Parathyroid adenoma (tissue), 2 donors: ENCODE measurements around the gene AMN1.
A peak's percentile ranks its signal among the peaks of the same experiment; 100 is the strongest.
"Not testable (repeated sequence)": the region's sequence is repeated elsewhere in the genome, so short reads cannot be mapped to it uniquely, and the experiment has no call there.

Experiments
- H2AFZ ChIP-seq: fragments of 300-600 bp; sonication (generic); one replicate; pipeline ENCODE4 v1.7.0; 2017; ENCODE audit warnings: antibody characterized with exemption, mild to moderate bottlenecking
- H3K27ac ChIP-seq: fragments of 300-600 bp; sonication (generic); one replicate; pipeline ENCODE4 v1.7.0; 2017
- H3K27me3 ChIP-seq: fragments of 300-600 bp; sonication (generic); one replicate; pipeline ENCODE4 v1.7.0; 2017; ENCODE audit warnings: low read length; ENCODE audit not compliant: control insufficient read depth, insufficient read depth
- H3K36me3 ChIP-seq: fragments of 300-600 bp; sonication (generic); one replicate; pipeline ENCODE4 v1.7.0; 2017; ENCODE audit warnings: low read length; ENCODE audit not compliant: control insufficient read depth, insufficient read depth
- H3K4me1 ChIP-seq: fragments of 300-600 bp; sonication (generic); one replicate; pipeline ENCODE4 v1.7.0; 2017; ENCODE audit warnings: control low read depth
- H3K4me2 ChIP-seq: fragments of 300-600 bp; sonication (generic); one replicate; pipeline ENCODE4 v1.7.0; 2017; ENCODE audit warnings: low read length
- H3K4me3 ChIP-seq: fragments of 300-600 bp; sonication (generic); one replicate; pipeline ENCODE4 v1.7.0; 2017; ENCODE audit warnings: low read depth, low read length
- H3K79me2 ChIP-seq: fragments of 300-600 bp; sonication (generic); one replicate; pipeline ENCODE4 v1.7.0; 2017; ENCODE audit warnings: control low read depth
- H3K9ac ChIP-seq: fragments of 300-600 bp; sonication (generic); one replicate; pipeline ENCODE4 v1.7.0; 2017; ENCODE audit warnings: mild to moderate bottlenecking
- H3K9me3 ChIP-seq: fragments of 300-600 bp; sonication (generic); one replicate; pipeline ENCODE4 v1.7.0; 2017; ENCODE audit warnings: low read length; ENCODE audit not compliant: control insufficient read depth
- CTCF ChIP-seq: fragments of 300-600 bp; sonication (generic); IDR thresholded peaks from one replicate; pipeline ENCODE4 v1.7.0; 2017; ENCODE audit warnings: antibody characterized with exemption, mild to moderate bottlenecking
- donor health status: primary hyperparathyroidism.

The AMN1 gene

GRCh38 chr12:31745242-31745641 is 16.4 kb upstream of the AMN1 start:
- Histone ChIP-seq H3K79me2 (no peaks in the 10 kb centered on the region), H2AFZ (no peak overlapping the region), H3K9me3 (no peaks in the 10 kb centered on the region), H3K4me1 (peaks cover 30% of the 10 kb centered on the region), H3K36me3 (no peaks in the 10 kb centered on the region), H3K27ac (no peak overlapping the region), H3K27me3 (no peaks in the 10 kb centered on the region), H3K4me3 (no peak overlapping the region), H3K4me2 (no peak overlapping the region), H3K9ac (no peak overlapping the region)
- TF ChIP-seq CTCF, result no peak

- H3K27ac ChIP-seq, H3K27me3 ChIP-seq, H3K9ac ChIP-seq, H3K4me3 ChIP-seq, H3K36me3 ChIP-seq, H3K79me2 ChIP-seq, H3K9me3 ChIP-seq, H3K4me2 ChIP-seq: not testable (repeated sequence)
- peak overlapping the region; percentile 6 for H2AFZ ChIP-seq
- H3K4me1 ChIP-seq, result peaks cover 25% of the 10 kb centered on the region
These were observed 15.5 kb upstream of the AMN1 start for GRCh38 chr12:31744363-31744762.

DNA sequence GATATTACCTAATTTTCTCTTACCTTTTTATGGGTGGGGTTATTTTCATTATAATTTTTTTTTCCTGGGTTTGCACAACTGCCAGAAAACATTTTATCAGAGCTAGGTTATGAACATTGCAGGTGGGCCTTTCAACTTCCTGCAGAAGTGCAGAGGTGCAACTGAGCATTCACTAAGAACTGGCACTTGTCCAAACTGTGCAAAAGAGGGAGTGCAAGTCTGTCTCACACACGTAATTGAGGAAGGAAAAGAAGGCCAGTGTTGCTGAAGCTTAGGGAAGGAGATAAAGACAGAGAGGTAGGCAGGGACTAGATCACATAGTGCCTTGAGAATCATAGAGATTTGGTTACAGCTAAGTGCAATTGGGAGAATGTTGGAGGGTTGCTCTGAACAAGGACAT is 14.1 kb upstream of the AMN1 start:
- no peak overlapping the region for H3K27ac ChIP-seq

DNA sequence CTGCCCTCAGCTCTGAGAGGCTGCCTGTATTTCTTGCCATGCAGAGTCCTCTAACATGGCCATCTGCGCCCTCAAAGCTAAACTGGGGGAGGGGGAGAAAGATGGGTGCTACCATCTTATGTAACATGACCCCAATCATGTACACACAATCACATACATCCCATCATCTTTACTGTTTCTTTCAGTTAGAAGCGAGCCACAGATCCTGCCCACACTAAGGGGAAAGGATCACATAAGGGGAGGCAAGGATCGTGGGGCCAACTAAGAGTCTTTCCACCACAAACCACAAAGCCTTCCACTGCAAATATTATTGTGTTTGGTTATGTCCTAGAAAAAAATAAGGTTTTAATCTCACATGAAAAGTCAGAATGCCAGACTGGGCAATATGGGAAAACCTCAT is 11.8 kb upstream of the AMN1 start:
- H3K4me2 ChIP-seq, result no peak overlapping the region
- H3K9ac ChIP-seq, result no peak overlapping the region
- no peak for TF ChIP-seq CTCF
- no peaks in the 10 kb centered on the region for H3K36me3 ChIP-seq
- no peaks in the 10 kb centered on the region for H3K27me3 ChIP-seq
- no peak overlapping the region for H2AFZ ChIP-seq
- peaks cover 13% of the 10 kb centered on the region for H3K4me1 ChIP-seq
- no peaks in the 10 kb centered on the region for H3K79me2 ChIP-seq
- H3K9me3 ChIP-seq, result no peaks in the 10 kb centered on the region
- H3K27ac ChIP-seq, result no peak overlapping the region
- H3K4me3 ChIP-seq, result no peak overlapping the region

More for the DNA sequence above, 14.1 kb upstream of the AMN1 start:
- H3K4me1 ChIP-seq, result peaks cover 17% of the 10 kb centered on the region
- no peaks in the 10 kb centered on the region for H3K9me3 ChIP-seq
- TF ChIP-seq CTCF, result no peak
- H3K4me2 ChIP-seq, result no peak overlapping the region
- no peak overlapping the region for H2AFZ ChIP-seq
- H3K79me2 ChIP-seq, result no peaks in the 10 kb centered on the region
- no peaks in the 10 kb centered on the region for H3K36me3 ChIP-seq
- H3K27me3 ChIP-seq, result no peaks in the 10 kb centered on the region
- no peak overlapping the region for H3K4me3 ChIP-seq
- H3K9ac ChIP-seq, result no peak overlapping the region

- H3K27ac ChIP-seq, result peak overlapping the region; percentile 55
These were observed 8.9 kb upstream of the AMN1 start for GRCh38 chr12:31737763-31738162.

More at GRCh38 chr12:31737763-31738162, 8.9 kb upstream of the AMN1 start:
- peaks cover 16% of the 10 kb centered on the region for H3K4me1 ChIP-seq
- H3K27me3 ChIP-seq, result no peaks in the 10 kb centered on the region
- peak overlapping the region; percentile 54 for H2AFZ ChIP-seq
- H3K79me2 ChIP-seq, result no peaks in the 10 kb centered on the region
- H3K4me3 ChIP-seq, result no peak overlapping the region
- H3K36me3 ChIP-seq, result no peaks in the 10 kb centered on the region
- no peak for TF ChIP-seq CTCF
- no peak overlapping the region for H3K9ac ChIP-seq
- no peaks in the 10 kb centered on the region for H3K9me3 ChIP-seq
- no peak overlapping the region for H3K4me2 ChIP-seq
